Activated T-cell treated with anti-CD3 and anti-CD28 coated beads, Interleukin-2, amount 50 U/mL, for 4 hours (primary cell): Measurements from ENCODE around the gene EGF. TPM values are rescaled to one million over a fixed set of nuclear protein-coding genes. Genes with fewer than 3 reads are reported as not detected.

Experiments used
- ATAC-seq, 2 donors: fragments of 200-7000 bp; cut with Tn5 transposase; one replicate each; pipeline ENCODE4 v1.10.0; 2021
- DNase-seq: peaks from one replicate; pipeline ENCODE4 v3.0.0-alpha.2; 2020
- H3K27me3 Mint-ChIP-seq: one replicate; pipeline ENCODE4 v1.8.0; 2021; ENCODE audit warnings: low read depth, mixed read lengths
- H3K36me3 Mint-ChIP-seq: one replicate; pipeline ENCODE4 v1.8.0; 2022; ENCODE audit warnings: mixed read lengths; ENCODE audit not compliant: insufficient read depth
- H3K4me1 Mint-ChIP-seq: one replicate; pipeline ENCODE4 v1.8.0; 2021; ENCODE audit warnings: low read depth, mixed read lengths
- H3K4me3 Mint-ChIP-seq: one replicate; pipeline ENCODE4 v1.8.0; 2021; ENCODE audit warnings: mild to moderate bottlenecking, moderate library complexity, mixed read lengths
- H3K9me3 Mint-ChIP-seq: one replicate; pipeline ENCODE4 v1.8.0; 2021; ENCODE audit warnings: mixed read lengths
- total RNA-seq, 3 donors: library from RNA; stranded (reverse); gene quantifications; one replicate each; pipeline ENCODE4 v1.2.1, GENCODE V29; 2021

The EGF gene
- total RNA-seq, 3 donors from 2014 or later = 0.16 to 0.49 (median 0.48) TPM

- H3K4me1 Mint-ChIP-seq = no peaks in the 10 kb centered on the region
- peaks cover 20% of the 10 kb centered on the region for H3K27me3 Mint-ChIP-seq
- DNase-seq = no peak
- H3K4me3 Mint-ChIP-seq = no peak overlapping the region
- no peaks in the 10 kb centered on the region for H3K9me3 Mint-ChIP-seq
- no peaks in the 10 kb centered on the region for H3K36me3 Mint-ChIP-seq
- no peak for ATAC-seq
Observed at GRCh38 chr4:109982521-109982920, 69.8 kb downstream of the EGF start.

GRCh38 chr4:109985993-109986974 is 73.6 kb downstream of the EGF start:
- DNase-seq = no peak
- no peaks in the 10 kb centered on the region for H3K9me3 Mint-ChIP-seq
- H3K36me3 Mint-ChIP-seq = no peaks in the 10 kb centered on the region
- peaks cover 6% of the 10 kb centered on the region for H3K4me1 Mint-ChIP-seq
- H3K27me3 Mint-ChIP-seq = peaks cover 2% of the 10 kb centered on the region
- no peak overlapping the region for H3K4me3 Mint-ChIP-seq
- no peak for ATAC-seq

- Mint-ChIP-seq H3K4me1 (peaks cover 6% of the 10 kb centered on the region), H3K4me3 (no peak overlapping the region), H3K27me3 (peaks cover 5% of the 10 kb centered on the region), H3K36me3 (no peaks in the 10 kb centered on the region), H3K9me3 (no peaks in the 10 kb centered on the region)
- no peak for ATAC-seq
- DNase-seq = no peak
Observed at GRCh38 chr4:109989044-109989443, 76.4 kb downstream of the EGF start.

- Mint-ChIP-seq H3K4me1 (peaks cover 9% of the 10 kb centered on the region), H3K9me3 (no peaks in the 10 kb centered on the region), H3K4me3 (no peak overlapping the region), H3K36me3 (no peaks in the 10 kb centered on the region), H3K27me3 (peaks cover 6% of the 10 kb centered on the region)
- DNase-seq = no peak
- no peak for ATAC-seq
Observed at GRCh38 chr4:109989618-109990017, 76.9 kb downstream of the EGF start.

- Mint-ChIP-seq H3K4me1 (peaks cover 12% of the 10 kb centered on the region), H3K36me3 (no peaks in the 10 kb centered on the region), H3K4me3 (no peak overlapping the region), H3K9me3 (no peaks in the 10 kb centered on the region), H3K27me3 (peaks cover 8% of the 10 kb centered on the region)
- no peak for DNase-seq
- ATAC-seq = no peak
Observed at GRCh38 chr4:109990261-109991257, 77.9 kb downstream of the EGF start.

- DNase-seq (no peak), ATAC-seq (no peak)
- H3K27me3 Mint-ChIP-seq = peaks cover 8% of the 10 kb centered on the region
- peaks cover 12% of the 10 kb centered on the region for H3K4me1 Mint-ChIP-seq
- H3K4me3 Mint-ChIP-seq = no peak overlapping the region
- no peaks in the 10 kb centered on the region for H3K36me3 Mint-ChIP-seq
- H3K9me3 Mint-ChIP-seq = no peaks in the 10 kb centered on the region
Observed at GRCh38 chr4:109993116-109993515, 80.4 kb downstream of the EGF start.

GRCh38 chr4:109994415-109994827 is 81.7 kb downstream of the EGF start:
- H3K4me1 Mint-ChIP-seq = peaks cover 12% of the 10 kb centered on the region
- no peak overlapping the region for H3K4me3 Mint-ChIP-seq
- H3K9me3 Mint-ChIP-seq = no peaks in the 10 kb centered on the region
- H3K36me3 Mint-ChIP-seq = no peaks in the 10 kb centered on the region
- H3K27me3 Mint-ChIP-seq = peaks cover 8% of the 10 kb centered on the region
- ATAC-seq (peak; percentile 87 to 93), DNase-seq (no peak)

GRCh38 chr4:109996526-109996925 is 83.8 kb downstream of the EGF start:
- DNase-seq (no peak), ATAC-seq (no peak)
- peaks cover 6% of the 10 kb centered on the region for H3K4me1 Mint-ChIP-seq
- no peaks in the 10 kb centered on the region for H3K36me3 Mint-ChIP-seq
- H3K4me3 Mint-ChIP-seq = no peak overlapping the region
- H3K9me3 Mint-ChIP-seq = no peaks in the 10 kb centered on the region
- H3K27me3 Mint-ChIP-seq = peaks cover 9% of the 10 kb centered on the region

- H3K36me3 Mint-ChIP-seq = no peaks in the 10 kb centered on the region
- ATAC-seq (peak; percentile 33 to 38), DNase-seq (no peak)
- H3K27me3 Mint-ChIP-seq = peaks cover 7% of the 10 kb centered on the region
- no peaks in the 10 kb centered on the region for H3K9me3 Mint-ChIP-seq
- H3K4me1 Mint-ChIP-seq = peaks cover 11% of the 10 kb centered on the region
- no peak overlapping the region for H3K4me3 Mint-ChIP-seq
Observed at GRCh38 chr4:109998867-109999584, 86.3 kb downstream of the EGF start.

- peaks cover 8% of the 10 kb centered on the region for H3K4me1 Mint-ChIP-seq
- DNase-seq = no peak
Observed at GRCh38 chr4:109999585-109999912, 86.9 kb downstream of the EGF start.

GRCh38 chr4:110002326-110002725 is 89.6 kb downstream of the EGF start:
- Mint-ChIP-seq H3K4me1 (peaks cover 4% of the 10 kb centered on the region), H3K4me3 (no peak overlapping the region), H3K9me3 (no peaks in the 10 kb centered on the region), H3K27me3 (peaks cover 4% of the 10 kb centered on the region), H3K36me3 (no peaks in the 10 kb centered on the region)
- ATAC-seq = no peak
- DNase-seq = no peak

More at GRCh38 chr4:109999585-109999912, 86.9 kb downstream of the EGF start:
- Mint-ChIP-seq H3K9me3 (no peaks in the 10 kb centered on the region), H3K27me3 (peaks cover 7% of the 10 kb centered on the region), H3K4me3 (no peak overlapping the region), H3K36me3 (no peaks in the 10 kb centered on the region)
- no peak for ATAC-seq

GRCh38 chr4:110003401-110004187 is 90.9 kb downstream of the EGF start:
- Mint-ChIP-seq H3K27me3 (peaks cover 4% of the 10 kb centered on the region), H3K9me3 (no peaks in the 10 kb centered on the region), H3K4me1 (peaks cover 7% of the 10 kb centered on the region), H3K36me3 (no peaks in the 10 kb centered on the region), H3K4me3 (no peak overlapping the region)
- no peak for DNase-seq
- peak; percentile 67 to 75 for ATAC-seq

- H3K36me3 Mint-ChIP-seq = no peaks in the 10 kb centered on the region
- peaks cover 4% of the 10 kb centered on the region for H3K27me3 Mint-ChIP-seq
- no peak for ATAC-seq
- peaks cover 7% of the 10 kb centered on the region for H3K4me1 Mint-ChIP-seq
- DNase-seq = no peak
- H3K4me3 Mint-ChIP-seq = no peak overlapping the region
- no peaks in the 10 kb centered on the region for H3K9me3 Mint-ChIP-seq
Observed at GRCh38 chr4:110004556-110004955, 91.9 kb downstream of the EGF start.
